SK-N-SH treated with all-trans-retinoic acid at 6 μM for 48 hours (cell line): Measurements from ENCODE around the gene CIBAR2.
A peak's percentile ranks its signal among the peaks of the same experiment; 100 is the strongest.

Experiments
- ATAC-seq: fragments of 200-7000 bp; cut with Tn5 transposase; 3 replicates; pipeline ENCODE4 v1.9.1; 2020; ENCODE audit warnings: mild to moderate bottlenecking, moderate library complexity
- ARNTL ChIP-seq: fragments of 450-650 bp; formaldehyde crosslinking; IDR thresholded peaks from 2 replicates; pipeline ENCODE4 v1.5.0; 2020; ENCODE audit warnings: low read depth, mild to moderate bottlenecking, moderate library complexity, borderline replicate concordance
- BACH2 ChIP-seq: fragments of 250-450 bp; sonication (Bioruptor Pico); IDR thresholded peaks from 2 replicates; pipeline ENCODE4 v1.9.0; 2021; ENCODE audit warnings: mild to moderate bottlenecking, borderline replicate concordance
- CSDC2 ChIP-seq: fragments of 250-450 bp; sonication (Bioruptor Pico); IDR thresholded peaks from 2 replicates; pipeline ENCODE4 v1.5.0; 2020; ENCODE audit warnings: mild to moderate bottlenecking, moderate library complexity
- GLIS3 ChIP-seq: fragments of 250-450 bp; sonication (Bioruptor Pico); IDR thresholded peaks from 2 replicates; pipeline ENCODE4 v1.5.0; 2020; ENCODE audit warnings: mild to moderate bottlenecking, moderate library complexity
- ISL1 ChIP-seq: fragments of 250-450 bp; sonication (Bioruptor Pico); IDR thresholded peaks from 2 replicates; pipeline ENCODE4 v2.1.2; 2022; ENCODE audit warnings: mild to moderate bottlenecking, moderate library complexity
- OSR1 ChIP-seq: fragments of 250-450 bp; sonication (Bioruptor Pico); IDR thresholded peaks from 2 replicates; pipeline ENCODE4 v1.8.0; 2022; ENCODE audit warnings: moderate library complexity, mild to moderate bottlenecking, inconsistent platforms
- PPARA ChIP-seq: fragments of 250-450 bp; sonication (Bioruptor Pico); IDR thresholded peaks from 2 replicates; pipeline ENCODE4 v1.5.0; 2020; ENCODE audit warnings: mild to moderate bottlenecking, borderline replicate concordance
- RARB ChIP-seq: fragments of 250-450 bp; sonication (Bioruptor Pico); IDR thresholded peaks from 2 replicates; pipeline ENCODE4 v1.8.0; 2021; ENCODE audit warnings: mild to moderate bottlenecking, moderate library complexity
- SNAI2 ChIP-seq: fragments of 250-450 bp; sonication (Bioruptor Pico); IDR thresholded peaks from 2 replicates; pipeline ENCODE4 v1.5.0; 2020; ENCODE audit warnings: mild to moderate bottlenecking, moderate library complexity
- TCF4 ChIP-seq: fragments of 250-450 bp; sonication (Bioruptor Pico); IDR thresholded peaks from 2 replicates; pipeline ENCODE4 v1.8.0; 2021; ENCODE audit warnings: mild to moderate bottlenecking, moderate library complexity, borderline replicate concordance
- TOX ChIP-seq: fragments of 250-450 bp; sonication (Bioruptor Pico); IDR thresholded peaks from 2 replicates; pipeline ENCODE4 v1.8.0; 2021; ENCODE audit warnings: mild to moderate bottlenecking, moderate library complexity, borderline replicate concordance
- ZC3H10 ChIP-seq: fragments of 250-450 bp; sonication (Bioruptor Pico); IDR thresholded peaks from 2 replicates; pipeline ENCODE4 v1.5.1; 2021; ENCODE audit warnings: mild to moderate bottlenecking, moderate library complexity
- ZFP3 ChIP-seq: fragments of 250-450 bp; sonication (Bioruptor Pico); IDR thresholded peaks from 2 replicates; pipeline ENCODE4 v1.5.0; 2020; ENCODE audit warnings: mild to moderate bottlenecking, moderate library complexity
- ZFP30 ChIP-seq: fragments of 450-650 bp; formaldehyde crosslinking; IDR thresholded peaks from 2 replicates; pipeline ENCODE4 v1.5.0; 2022; ENCODE audit warnings: mild to moderate bottlenecking, moderate library complexity
- ZNF70 ChIP-seq: fragments of 450-650 bp; formaldehyde crosslinking; IDR thresholded peaks from 2 replicates; pipeline ENCODE4 v1.5.0; 2020; ENCODE audit warnings: mild to moderate bottlenecking, moderate library complexity
- ZNF8 ChIP-seq: fragments of 450-650 bp; formaldehyde crosslinking; IDR thresholded peaks from 2 replicates; pipeline ENCODE4 v1.5.0; 2020; ENCODE audit warnings: mild to moderate bottlenecking, moderate library complexity
- TF ChIP-seq, protein P1 (sequence below): fragments of 250-450 bp; sonication (Bioruptor Pico); IDR thresholded peaks from 2 replicates; pipeline ENCODE4 v1.8.0; 2021; ENCODE audit warnings: low read depth, mild to moderate bottlenecking, moderate library complexity, borderline replicate concordance
- TF ChIP-seq, protein P2 (sequence below): fragments of 250-450 bp; sonication (Bioruptor Pico); IDR thresholded peaks from 2 replicates; pipeline ENCODE4 v1.5.0; 2020; ENCODE audit warnings: mild to moderate bottlenecking, moderate library complexity
- TF ChIP-seq, protein P3 (sequence below): fragments of 250-450 bp; sonication (Bioruptor Pico); IDR thresholded peaks from 2 replicates; pipeline ENCODE4 v1.5.1; 2020; ENCODE audit warnings: low read depth, mild to moderate bottlenecking, moderate library complexity
- TF ChIP-seq, protein P4 (sequence below): fragments of 250-450 bp; sonication (Bioruptor Pico); IDR thresholded peaks from 2 replicates; pipeline ENCODE4 v1.8.0; 2020; ENCODE audit warnings: mild to moderate bottlenecking, moderate library complexity, borderline replicate concordance
- TF ChIP-seq, protein P5 (sequence below): fragments of 250-450 bp; sonication (Bioruptor Pico); IDR thresholded peaks from 2 replicates; pipeline ENCODE4 v1.5.1; 2021; ENCODE audit warnings: mild to moderate bottlenecking, moderate library complexity

Gene CIBAR2

DNA sequence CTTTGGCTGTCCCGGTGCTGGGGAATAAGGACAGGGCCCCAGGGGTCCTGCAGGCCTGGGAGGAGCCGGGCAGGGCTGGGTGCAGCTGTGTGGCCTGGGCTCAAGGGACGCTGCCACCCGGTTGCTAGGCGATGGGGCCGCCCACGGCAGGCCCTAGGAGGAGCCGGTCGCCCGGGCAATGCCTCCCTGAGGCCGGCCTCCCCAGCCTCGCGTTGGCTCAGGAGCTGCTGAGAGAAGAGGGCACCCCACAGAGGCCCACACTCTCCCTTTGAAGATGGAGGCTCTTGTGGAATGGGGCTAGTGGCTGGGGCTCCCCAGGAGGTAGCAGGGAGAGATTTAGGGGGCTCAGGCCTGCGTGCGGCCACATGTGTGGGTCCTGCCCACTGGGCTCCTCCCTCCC lies at the start of gene CIBAR2:
CIBAR2 (minus strand) TSS at position 109 of the 400 bp plus-strand sequence. CDS start 120 bp downstream, outside the sequence.
- ATAC-seq = peak; percentile 52
- TF ChIP-seq ZNF8 (CRISPR knock-in tag) (no peak), TOX (CRISPR knock-in tag) (no peak), RARB (no peak), OSR1 (CRISPR knock-in tag) (no peak), BACH2 (no peak), TCF4 (no peak), GLIS3 (CRISPR knock-in tag) (no peak)
- TF ChIP-seq, protein P1, sequence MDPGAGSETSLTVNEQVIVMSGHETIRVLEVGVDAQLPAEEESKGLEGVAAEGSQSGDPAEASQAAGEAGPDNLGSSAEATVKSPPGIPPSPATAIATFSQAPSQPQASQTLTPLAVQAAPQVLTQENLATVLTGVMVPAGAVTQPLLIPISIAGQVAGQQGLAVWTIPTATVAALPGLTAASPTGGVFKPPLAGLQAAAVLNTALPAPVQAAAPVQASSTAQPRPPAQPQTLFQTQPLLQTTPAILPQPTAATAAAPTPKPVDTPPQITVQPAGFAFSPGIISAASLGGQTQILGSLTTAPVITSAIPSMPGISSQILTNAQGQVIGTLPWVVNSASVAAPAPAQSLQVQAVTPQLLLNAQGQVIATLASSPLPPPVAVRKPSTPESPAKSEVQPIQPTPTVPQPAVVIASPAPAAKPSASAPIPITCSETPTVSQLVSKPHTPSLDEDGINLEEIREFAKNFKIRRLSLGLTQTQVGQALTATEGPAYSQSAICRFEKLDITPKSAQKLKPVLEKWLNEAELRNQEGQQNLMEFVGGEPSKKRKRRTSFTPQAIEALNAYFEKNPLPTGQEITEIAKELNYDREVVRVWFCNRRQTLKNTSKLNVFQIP (CRISPR knock-in tag) = no peak
- TF ChIP-seq, protein P2, sequence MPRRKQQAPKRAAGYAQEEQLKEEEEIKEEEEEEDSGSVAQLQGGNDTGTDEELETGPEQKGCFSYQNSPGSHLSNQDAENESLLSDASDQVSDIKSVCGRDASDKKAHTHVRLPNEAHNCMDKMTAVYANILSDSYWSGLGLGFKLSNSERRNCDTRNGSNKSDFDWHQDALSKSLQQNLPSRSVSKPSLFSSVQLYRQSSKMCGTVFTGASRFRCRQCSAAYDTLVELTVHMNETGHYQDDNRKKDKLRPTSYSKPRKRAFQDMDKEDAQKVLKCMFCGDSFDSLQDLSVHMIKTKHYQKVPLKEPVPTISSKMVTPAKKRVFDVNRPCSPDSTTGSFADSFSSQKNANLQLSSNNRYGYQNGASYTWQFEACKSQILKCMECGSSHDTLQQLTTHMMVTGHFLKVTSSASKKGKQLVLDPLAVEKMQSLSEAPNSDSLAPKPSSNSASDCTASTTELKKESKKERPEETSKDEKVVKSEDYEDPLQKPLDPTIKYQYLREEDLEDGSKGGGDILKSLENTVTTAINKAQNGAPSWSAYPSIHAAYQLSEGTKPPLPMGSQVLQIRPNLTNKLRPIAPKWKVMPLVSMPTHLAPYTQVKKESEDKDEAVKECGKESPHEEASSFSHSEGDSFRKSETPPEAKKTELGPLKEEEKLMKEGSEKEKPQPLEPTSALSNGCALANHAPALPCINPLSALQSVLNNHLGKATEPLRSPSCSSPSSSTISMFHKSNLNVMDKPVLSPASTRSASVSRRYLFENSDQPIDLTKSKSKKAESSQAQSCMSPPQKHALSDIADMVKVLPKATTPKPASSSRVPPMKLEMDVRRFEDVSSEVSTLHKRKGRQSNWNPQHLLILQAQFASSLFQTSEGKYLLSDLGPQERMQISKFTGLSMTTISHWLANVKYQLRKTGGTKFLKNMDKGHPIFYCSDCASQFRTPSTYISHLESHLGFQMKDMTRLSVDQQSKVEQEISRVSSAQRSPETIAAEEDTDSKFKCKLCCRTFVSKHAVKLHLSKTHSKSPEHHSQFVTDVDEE (CRISPR knock-in tag) = no peak
- TF ChIP-seq, protein P3, sequence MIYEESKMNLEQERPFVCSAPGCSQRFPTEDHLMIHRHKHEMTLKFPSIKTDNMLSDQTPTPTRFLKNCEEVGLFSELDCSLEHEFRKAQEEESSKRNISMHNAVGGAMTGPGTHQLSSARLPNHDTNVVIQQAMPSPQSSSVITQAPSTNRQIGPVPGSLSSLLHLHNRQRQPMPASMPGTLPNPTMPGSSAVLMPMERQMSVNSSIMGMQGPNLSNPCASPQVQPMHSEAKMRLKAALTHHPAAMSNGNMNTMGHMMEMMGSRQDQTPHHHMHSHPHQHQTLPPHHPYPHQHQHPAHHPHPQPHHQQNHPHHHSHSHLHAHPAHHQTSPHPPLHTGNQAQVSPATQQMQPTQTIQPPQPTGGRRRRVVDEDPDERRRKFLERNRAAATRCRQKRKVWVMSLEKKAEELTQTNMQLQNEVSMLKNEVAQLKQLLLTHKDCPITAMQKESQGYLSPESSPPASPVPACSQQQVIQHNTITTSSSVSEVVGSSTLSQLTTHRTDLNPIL (CRISPR knock-in tag) = no peak

DNA sequence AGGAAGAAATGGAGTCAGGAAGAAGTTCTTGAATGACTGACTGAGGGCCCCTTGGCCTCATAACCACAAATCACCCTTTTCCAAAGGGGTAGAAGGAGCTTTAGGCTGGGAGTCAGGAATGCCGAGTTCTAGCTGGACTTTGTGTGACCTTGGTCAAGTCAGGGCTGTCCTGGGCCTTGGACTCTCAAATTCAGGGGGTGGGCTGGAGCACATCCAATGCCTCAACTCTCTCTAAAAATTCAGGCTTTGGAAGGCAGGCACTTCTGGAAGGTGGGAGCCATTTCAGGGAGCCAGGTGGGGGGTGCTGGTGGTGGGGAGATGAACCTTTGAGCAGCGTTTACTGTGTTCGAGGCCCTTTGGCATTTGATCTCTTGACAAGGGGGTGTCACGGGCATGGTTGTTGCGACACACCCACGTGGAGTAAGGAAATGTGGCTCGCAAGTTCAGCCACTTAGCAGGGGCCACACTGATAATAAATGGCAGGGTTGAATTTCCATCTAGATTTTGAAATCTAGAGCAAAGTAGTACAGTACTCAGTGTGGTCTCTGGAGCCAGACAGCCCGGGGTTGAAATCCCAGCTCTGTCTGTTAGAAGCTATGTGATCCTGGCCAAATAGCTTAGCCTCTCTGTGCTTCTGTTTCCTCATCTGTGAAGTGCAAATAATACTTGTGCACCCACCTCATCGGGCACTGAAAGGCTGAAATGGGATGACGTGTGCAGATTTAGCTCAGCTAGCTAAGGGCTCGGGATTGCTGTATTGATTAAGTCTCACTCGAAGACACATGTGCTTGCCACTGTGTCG lies 47.1 kb upstream of the CIBAR2 start:
- no peak for ATAC-seq

More for the DNA sequence above, 47.1 kb upstream of the CIBAR2 start:
- TF ChIP-seq, protein P3 (CRISPR knock-in tag) = no peak
- TF ChIP-seq TCF4 (no peak), ZFP30 (no peak), ZNF70 (CRISPR knock-in tag) (no peak), ZC3H10 (CRISPR knock-in tag) (no peak), ARNTL (CRISPR knock-in tag) (no peak), ISL1 (no peak), GLIS3 (CRISPR knock-in tag) (no peak), TOX (CRISPR knock-in tag) (no peak), PPARA (no peak), CSDC2 (CRISPR knock-in tag) (no peak), BACH2 (no peak), SNAI2 (CRISPR knock-in tag) (no peak), ZFP3 (CRISPR knock-in tag) (no peak), RARB (no peak), OSR1 (CRISPR knock-in tag) (no peak), ZNF8 (CRISPR knock-in tag) (no peak)
- TF ChIP-seq, protein P4, sequence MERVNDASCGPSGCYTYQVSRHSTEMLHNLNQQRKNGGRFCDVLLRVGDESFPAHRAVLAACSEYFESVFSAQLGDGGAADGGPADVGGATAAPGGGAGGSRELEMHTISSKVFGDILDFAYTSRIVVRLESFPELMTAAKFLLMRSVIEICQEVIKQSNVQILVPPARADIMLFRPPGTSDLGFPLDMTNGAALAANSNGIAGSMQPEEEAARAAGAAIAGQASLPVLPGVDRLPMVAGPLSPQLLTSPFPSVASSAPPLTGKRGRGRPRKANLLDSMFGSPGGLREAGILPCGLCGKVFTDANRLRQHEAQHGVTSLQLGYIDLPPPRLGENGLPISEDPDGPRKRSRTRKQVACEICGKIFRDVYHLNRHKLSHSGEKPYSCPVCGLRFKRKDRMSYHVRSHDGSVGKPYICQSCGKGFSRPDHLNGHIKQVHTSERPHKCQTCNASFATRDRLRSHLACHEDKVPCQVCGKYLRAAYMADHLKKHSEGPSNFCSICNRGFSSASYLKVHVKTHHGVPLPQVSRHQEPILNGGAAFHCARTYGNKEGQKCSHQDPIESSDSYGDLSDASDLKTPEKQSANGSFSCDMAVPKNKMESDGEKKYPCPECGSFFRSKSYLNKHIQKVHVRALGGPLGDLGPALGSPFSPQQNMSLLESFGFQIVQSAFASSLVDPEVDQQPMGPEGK (CRISPR knock-in tag) = no peak
- TF ChIP-seq, protein P2 (CRISPR knock-in tag) = no peak
- TF ChIP-seq, protein P5, sequence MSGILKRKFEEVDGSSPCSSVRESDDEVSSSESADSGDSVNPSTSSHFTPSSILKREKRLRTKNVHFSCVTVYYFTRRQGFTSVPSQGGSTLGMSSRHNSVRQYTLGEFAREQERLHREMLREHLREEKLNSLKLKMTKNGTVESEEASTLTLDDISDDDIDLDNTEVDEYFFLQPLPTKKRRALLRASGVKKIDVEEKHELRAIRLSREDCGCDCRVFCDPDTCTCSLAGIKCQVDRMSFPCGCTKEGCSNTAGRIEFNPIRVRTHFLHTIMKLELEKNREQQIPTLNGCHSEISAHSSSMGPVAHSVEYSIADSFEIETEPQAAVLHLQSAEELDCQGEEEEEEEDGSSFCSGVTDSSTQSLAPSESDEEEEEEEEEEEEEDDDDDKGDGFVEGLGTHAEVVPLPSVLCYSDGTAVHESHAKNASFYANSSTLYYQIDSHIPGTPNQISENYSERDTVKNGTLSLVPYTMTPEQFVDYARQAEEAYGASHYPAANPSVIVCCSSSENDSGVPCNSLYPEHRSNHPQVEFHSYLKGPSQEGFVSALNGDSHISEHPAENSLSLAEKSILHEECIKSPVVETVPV (CRISPR knock-in tag) = no peak
